Activated gamma-delta T cell treated with Interleukin-2 at 50 U/mL for 16 hours (primary cell): Measurements from ENCODE around the gene ATP10A.

Experiments used
- DNase-seq: peaks from one replicate; pipeline ENCODE4 v3.0.0-alpha.2; 2020

ATP10A gene

GRCh38 chr15:25635191-25635590 lies 227.9 kb downstream of the ATP10A start:
- DNase-seq = no peak

- DNase-seq = no peak
These were observed 229.3 kb downstream of the ATP10A start for GRCh38 chr15:25633862-25634261.

GRCh38 chr15:25631971-25632370 lies 231.2 kb downstream of the ATP10A start:
- no peak for DNase-seq
